Brain pericyte (primary cell): ENCODE data around the gene GBA2.

Experiments
- DNase-seq: peaks from one replicate; pipeline ENCODE4 v3.0.0-alpha.2; 2012; ENCODE audit warnings: low read depth, low spot score

Gene GBA2

GRCh38 chr9:35738924-35739323 is 10.1 kb downstream of the GBA2 start:
- DNase-seq, result no peak

GRCh38 chr9:35738186-35738585 is 10.8 kb downstream of the GBA2 start:
- no peak for DNase-seq

- DNase-seq, result no peak
These were observed 11.9 kb downstream of the GBA2 start for GRCh38 chr9:35737143-35737542.

GRCh38 chr9:35736201-35736633 is 12.8 kb downstream of the GBA2 start:
- DNase-seq, result no peak

GRCh38 chr9:35734096-35734495 is 14.9 kb downstream of the GBA2 start:
- DNase-seq, result no peak

- DNase-seq, result no peak
These were observed 16.1 kb downstream of the GBA2 start for GRCh38 chr9:35732800-35733541.

- peak; percentile 97 for DNase-seq
These were observed 16.7 kb downstream of the GBA2 start, which contains the start of the genes CREB3 and TLN1 for GRCh38 chr9:35732185-35732799. Gene CREB3 (plus strand): TSS chr9:35732666. CDS start chr9:35732773, 107 bp downstream. Gene TLN1 (minus strand): TSS chr9:35732195. CDS start chr9:35725694, 6,501 bp downstream.

GRCh38 chr9:35731415-35732184 is 17.4 kb downstream of the GBA2 start:
- DNase-seq, result no peak

GRCh38 chr9:35730486-35730854 is 18.6 kb downstream of the GBA2 start:
- DNase-seq, result no peak

GRCh38 chr9:35729700-35730485 is 19.1 kb downstream of the GBA2 start:
- no peak for DNase-seq

- no peak for DNase-seq
These were observed 19.9 kb downstream of the GBA2 start for GRCh38 chr9:35729101-35729500.

GRCh38 chr9:35728041-35728971 is 20.7 kb downstream of the GBA2 start:
- DNase-seq, result no peak

GRCh38 chr9:35727676-35728040 is 21.4 kb downstream of the GBA2 start:
- DNase-seq, result no peak

GRCh38 chr9:35726931-35727330 is 22.1 kb downstream of the GBA2 start:
- DNase-seq, result no peak

GRCh38 chr9:35725362-35725761 is 23.7 kb downstream of the GBA2 start:
- DNase-seq, result no peak

- DNase-seq, result no peak
These were observed 25.1 kb downstream of the GBA2 start for GRCh38 chr9:35723908-35724307.

GRCh38 chr9:35723426-35723825 is 25.6 kb downstream of the GBA2 start:
- no peak for DNase-seq

GRCh38 chr9:35719546-35719945 is 29.5 kb downstream of the GBA2 start:
- DNase-seq, result no peak

GRCh38 chr9:35718721-35719511 is 30.1 kb downstream of the GBA2 start:
- DNase-seq, result no peak
